DOHH2 (cell line): Measurements from ENCODE around the gene TANC2.

ENCODE experiments used
- EZH2phosphoT487 ChIP-seq: fragments of 200-600 bp; sonication (generic); IDR thresholded peaks from 2 replicates; pipeline ENCODE4 v1.6.1; 2017; ENCODE audit warnings: borderline replicate concordance, mild to moderate bottlenecking, antibody characterized with exemption, low read length, moderate library complexity, mixed read lengths
- TF ChIP-seq, protein P1 (sequence below): fragments of 200-600 bp; sonication (generic); IDR thresholded peaks from one replicate; pipeline ENCODE4 v1.5.1; 2014; ENCODE audit warnings: antibody characterized with exemption, mild to moderate bottlenecking, low read depth, low read length; ENCODE audit not compliant: poor library complexity, severe bottlenecking

GRCh38 chr17:62921817-62922216, 44.2 kb upstream of the TANC2 start:
- TF ChIP-seq, protein P1, sequence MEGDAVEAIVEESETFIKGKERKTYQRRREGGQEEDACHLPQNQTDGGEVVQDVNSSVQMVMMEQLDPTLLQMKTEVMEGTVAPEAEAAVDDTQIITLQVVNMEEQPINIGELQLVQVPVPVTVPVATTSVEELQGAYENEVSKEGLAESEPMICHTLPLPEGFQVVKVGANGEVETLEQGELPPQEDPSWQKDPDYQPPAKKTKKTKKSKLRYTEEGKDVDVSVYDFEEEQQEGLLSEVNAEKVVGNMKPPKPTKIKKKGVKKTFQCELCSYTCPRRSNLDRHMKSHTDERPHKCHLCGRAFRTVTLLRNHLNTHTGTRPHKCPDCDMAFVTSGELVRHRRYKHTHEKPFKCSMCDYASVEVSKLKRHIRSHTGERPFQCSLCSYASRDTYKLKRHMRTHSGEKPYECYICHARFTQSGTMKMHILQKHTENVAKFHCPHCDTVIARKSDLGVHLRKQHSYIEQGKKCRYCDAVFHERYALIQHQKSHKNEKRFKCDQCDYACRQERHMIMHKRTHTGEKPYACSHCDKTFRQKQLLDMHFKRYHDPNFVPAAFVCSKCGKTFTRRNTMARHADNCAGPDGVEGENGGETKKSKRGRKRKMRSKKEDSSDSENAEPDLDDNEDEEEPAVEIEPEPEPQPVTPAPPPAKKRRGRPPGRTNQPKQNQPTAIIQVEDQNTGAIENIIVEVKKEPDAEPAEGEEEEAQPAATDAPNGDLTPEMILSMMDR, result no peak
- TF ChIP-seq EZH2phosphoT487, result no peak
